GM18526 (cell line): Measurements from ENCODE around the gene FIGNL2.

Source experiments
- POLR2A ChIP-seq: IDR thresholded peaks from 3 replicates; pipeline ENCODE4 v1.6.1; 2011; ENCODE audit not compliant: insufficient read length; ENCODE audit errors: extremely low read depth

Gene FIGNL2

GRCh38 chr12:51836041-51836826 lies 12.3 kb downstream of the FIGNL2 start:
- TF ChIP-seq POLR2A, result no peak

GRCh38 chr12:51834411-51834810 lies 14.1 kb downstream of the FIGNL2 start:
- no peak for TF ChIP-seq POLR2A

- TF ChIP-seq POLR2A, result no peak
Measured at GRCh38 chr12:51833448-51834227, 14.9 kb downstream of the FIGNL2 start.

GRCh38 chr12:51832354-51833107 lies 16.0 kb downstream of the FIGNL2 start:
- TF ChIP-seq POLR2A, result no peak

- no peak for TF ChIP-seq POLR2A
Measured at GRCh38 chr12:51829641-51830040, 18.9 kb downstream of the FIGNL2 start.

GRCh38 chr12:51829011-51829481 lies 19.5 kb downstream of the FIGNL2 start:
- no peak for TF ChIP-seq POLR2A

GRCh38 chr12:51827925-51828818 lies 20.3 kb downstream of the FIGNL2 start:
- TF ChIP-seq POLR2A, result no peak

- TF ChIP-seq POLR2A, result no peak
Measured at GRCh38 chr12:51826881-51827280, 21.6 kb downstream of the FIGNL2 start.

GRCh38 chr12:51825216-51825615 lies 23.3 kb downstream of the FIGNL2 start:
- no peak for TF ChIP-seq POLR2A

- TF ChIP-seq POLR2A, result no peak
Measured at GRCh38 chr12:51823875-51824565, 24.5 kb downstream of the FIGNL2 start.

- TF ChIP-seq POLR2A, result no peak
Measured at GRCh38 chr12:51822956-51823355, 25.6 kb downstream of the FIGNL2 start.

GRCh38 chr12:51822261-51822616 lies 26.3 kb downstream of the FIGNL2 start:
- no peak for TF ChIP-seq POLR2A

GRCh38 chr12:51821440-51822260 lies 26.9 kb downstream of the FIGNL2 start:
- TF ChIP-seq POLR2A, result no peak
